Psoas muscle (tissue), 8 donors: ENCODE data around the gene FILIP1. TPM values are rescaled to one million over a fixed set of nuclear protein-coding genes. Genes with fewer than 3 reads are reported as not detected.
"Not testable (repeated sequence)": the region's sequence is repeated elsewhere in the genome, so short reads cannot be mapped to it uniquely, and the experiment has no call there.

Source experiments
- ATAC-seq, 4 donors: fragments of 200-7000 bp; cut with Tn5 transposase; one replicate each; pipeline ENCODE4 v1.9.1; 2020; ENCODE audit warnings: moderate library complexity in 3 of 4, mild to moderate bottlenecking in 2 of 4
- DNase-seq, 2 donors: peaks; one replicate each; pipeline ENCODE4 v3.0.0-alpha.2; 2020
- H3K27ac ChIP-seq: fragments of 200-600 bp; one replicate; pipeline ENCODE4 v1.8.0; 2022
- H3K27me3 ChIP-seq, 3 donors: fragments of 200-600 bp in 1 of 3; one replicate each; pipeline versions ENCODE4 v1.6.1 to v1.8.0; 2013 to 2022; ENCODE audit warnings: low read length in 2 of 3, mild to moderate bottlenecking in 2 of 3, moderate library complexity in 1 of 3; ENCODE audit not compliant: insufficient read depth in 3 of 3
- H3K36me3 ChIP-seq, 2 donors: fragments of 200-600 bp in 1 of 2; one replicate each; pipeline versions ENCODE4 v1.6.1 to v1.8.0; 2013 to 2022; ENCODE audit warnings: low read depth in 1 of 2, mild to moderate bottlenecking in 1 of 2, moderate library complexity in 1 of 2; ENCODE audit not compliant: insufficient read depth in 1 of 2
- H3K4me1 ChIP-seq: fragments of 200-600 bp; one replicate; pipeline ENCODE4 v1.8.0; 2022
- H3K4me3 ChIP-seq: fragments of 200-600 bp; one replicate; pipeline ENCODE4 v1.8.0; 2022; ENCODE audit warnings: mild to moderate bottlenecking
- H3K9me3 ChIP-seq: fragments of 200-600 bp; one replicate; pipeline ENCODE4 v1.8.0; 2022
- CTCF ChIP-seq: fragments of 200-600 bp; IDR thresholded peaks from one replicate; pipeline ENCODE4 v1.8.0; 2022; ENCODE audit warnings: antibody characterized with exemption
- WGBS, 3 donors: extraction: QIAGEN DNeasy Blood & Tissue Kit; methylation state at CpG; one replicate each; pipeline versions ENCODE4 v1.1.6 to v1.1.7; 2013; 5-methylcytosine and 5-hydroxymethylcytosine counted together
- intact Hi-C, 2 donors: fragments of 100-400 bp; cut with DNase I; formaldehyde crosslinking; loops; one replicate each; pipeline versions ENCODE4 v1.11.0 to v1.14.2; 2022
- polyA plus RNA-seq, 3 donors: library from polyadenylated mRNA; stranded (reverse); fragments of 200-250 nt; gene quantifications; one replicate each; pipeline ENCODE4 v1.2.3, GENCODE V29; 2013
- total RNA-seq, 4 donors: library from RNA; stranded (reverse); fragmentation: NEBNext Ultra II Directional in 2 of 4; extraction: Animal tissue kit (Norgen Biotek cat#: 25700) in 2 of 4; gene quantifications; one replicate each; pipeline versions ENCODE4 v1.2.1 to v1.2.4, GENCODE V29; 2021 to 2023
- donor health status: healthy with polysubstance abuse.
- donor health status: DM: no; HTN: no; CAD: no; lungs with moderate emphysema.
- donor health status: Bipolar disorder and iron deficiency.
- donor health status: healthy.
- donor health status: DM: yes; HTN: yes; CAD: no.
- donor health status: DM: no; HTN: no; CAD: no.
- donor health status: DM: no; HTN: no; CAD: no.
- donor health status: DM: yes; HTN: yes; CAD: no.

FILIP1 gene
- total and polyA plus RNA-seq, 7 donors, result 2.8 to 129 (median 71.5) TPM

DNA sequence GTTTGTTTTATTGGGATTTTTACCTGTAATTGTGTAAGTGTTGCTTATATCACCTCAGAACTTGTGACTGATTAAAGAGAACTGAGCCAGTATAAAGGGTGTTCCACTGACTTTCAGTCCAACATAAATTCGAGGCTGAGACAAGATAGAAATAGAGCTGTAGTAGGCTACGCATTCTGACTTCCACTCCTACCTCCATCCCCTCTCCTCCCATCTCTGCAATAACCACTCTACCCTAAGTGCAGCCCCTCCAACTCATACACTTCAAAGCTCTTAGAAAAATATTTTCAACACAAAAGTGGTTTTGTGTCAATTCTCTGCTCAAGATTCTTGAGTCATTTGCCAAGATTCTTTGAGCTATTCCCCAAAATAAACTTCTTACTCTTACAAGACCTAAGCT is 48.7 kb downstream of the FILIP1 start:
- no peak for TF ChIP-seq CTCF
- intact Hi-C loops, result loop anchor here in 1 of 2 donors (5.0 kb wide), 1 partner anchor 37 kb away; no protein-coding TSS in a partner anchor
- Histone ChIP-seq H3K27ac (no peak overlapping the region), H3K4me1 (peaks cover 10% of the 10 kb centered on the region), H3K36me3 (no peaks in the 10 kb centered on the region), H3K4me3 (no peak overlapping the region), H3K27me3 (no peaks in the 10 kb centered on the region), H3K9me3 (no peaks in the 10 kb centered on the region)
- no peak for ATAC-seq
- WGBS, 3 donors, result 57 to 75% (median 62%) methylated on average over 2 of the region's 2 CpGs
- no peak for DNase-seq

DNA sequence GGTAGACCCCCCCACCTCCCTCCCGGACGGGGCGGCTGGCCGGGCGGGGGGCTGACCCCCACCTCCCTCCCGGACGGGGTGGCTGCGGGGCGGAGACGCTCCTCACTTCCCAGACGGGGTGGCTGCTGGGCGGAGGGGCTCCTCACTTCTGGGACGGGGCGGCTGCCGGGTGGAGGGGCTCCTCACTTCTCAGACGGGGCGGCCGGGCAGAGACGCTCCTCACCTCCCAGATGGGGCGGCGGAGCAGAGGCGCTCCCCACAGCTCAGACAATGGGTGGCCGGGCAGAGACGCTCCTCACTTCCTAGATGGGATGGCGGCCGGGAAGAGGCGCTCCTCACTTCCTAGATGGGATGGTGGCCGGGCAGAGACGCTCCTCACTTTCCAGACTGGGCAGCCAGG is 51.7 kb downstream of the FILIP1 start:
- intact Hi-C loops, H3K27me3 ChIP-seq, ATAC-seq, H3K9me3 ChIP-seq, H3K27ac ChIP-seq, H3K4me3 ChIP-seq, H3K36me3 ChIP-seq: not testable (repeated sequence)
- WGBS, 3 donors, result 96 to 100% (median 98%) methylated on average over 7 to 23 of the region's 29 CpGs
- H3K4me1 ChIP-seq, result peaks cover 26% of the 10 kb centered on the region
- peak in 1 of 2 donors; percentile 48 for DNase-seq

DNA sequence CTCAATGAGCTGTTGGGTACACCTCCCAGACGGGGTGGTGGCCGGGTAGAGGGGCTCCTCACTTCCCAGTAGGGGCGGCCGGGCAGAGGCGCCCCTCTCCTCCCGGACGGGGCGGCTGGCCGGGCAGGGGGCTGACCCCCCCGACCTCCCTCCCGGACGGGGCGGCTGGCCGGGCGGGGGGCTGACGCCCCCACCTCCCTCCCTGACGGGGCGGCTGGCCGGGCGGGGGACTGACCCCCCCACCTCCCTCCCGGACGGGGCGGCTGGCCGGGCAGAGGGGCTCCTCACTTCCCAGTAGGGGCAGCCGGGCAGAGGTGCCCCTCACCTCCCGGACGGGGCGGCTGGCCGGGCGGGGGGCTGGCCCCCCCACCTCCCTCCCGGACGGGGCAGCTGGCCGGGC is 52.1 kb downstream of the FILIP1 start:
- H3K4me3 ChIP-seq, H3K27ac ChIP-seq, H3K9me3 ChIP-seq, ATAC-seq, H3K36me3 ChIP-seq, H3K27me3 ChIP-seq, DNase-seq, intact Hi-C loops: not testable (repeated sequence)
- H3K4me1 ChIP-seq, result peaks cover 29% of the 10 kb centered on the region
- 94 to 99% (median 99%) methylated on average over 9 to 31 of the region's 33 CpGs for WGBS, 3 donors

DNA sequence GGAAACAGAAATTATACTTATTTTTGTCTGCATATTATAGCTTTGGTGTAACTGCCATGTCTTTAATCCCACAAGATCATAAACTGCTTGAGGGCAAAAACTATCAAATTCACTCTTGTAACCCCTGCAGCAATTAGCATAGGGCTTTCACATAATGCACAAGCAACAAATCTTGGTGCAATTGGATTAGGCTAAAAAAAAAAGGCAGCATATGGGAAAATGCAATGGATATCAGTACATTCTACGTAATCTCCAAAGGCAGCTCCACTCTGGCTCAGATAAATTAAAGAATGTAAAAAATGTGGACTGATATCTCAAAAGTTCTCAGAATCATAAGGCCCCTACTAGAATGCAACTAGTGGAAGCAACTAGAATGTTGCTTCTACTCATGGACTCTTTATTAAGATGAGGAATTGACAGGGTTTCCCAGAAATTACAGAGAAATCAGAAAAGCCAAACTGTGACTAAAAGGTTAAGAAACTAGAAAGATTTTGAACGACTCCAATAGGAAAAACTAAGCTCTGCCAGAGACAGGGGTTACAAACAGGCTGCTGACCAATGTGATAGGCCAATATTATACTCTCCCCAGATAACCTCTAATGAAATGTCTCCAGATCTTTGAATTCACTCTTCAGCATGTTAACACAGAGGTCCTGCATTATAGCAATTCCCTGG is 55.0 kb downstream of the FILIP1 start:
- ATAC-seq (no peak), DNase-seq (no peak)
- Histone ChIP-seq H3K27ac (peak overlapping the region; percentile 77), H3K36me3 (no peaks in the 10 kb centered on the region), H3K9me3 (no peaks in the 10 kb centered on the region), H3K27me3 (no peaks in the 10 kb centered on the region), H3K4me3 (no peak overlapping the region), H3K4me1 (peaks cover 41% of the 10 kb centered on the region)
- intact Hi-C loops, result loop anchor here (5.0 kb wide), 3 partner anchors 39 to 54 kb away; partner anchors contain the start of gene FILIP1 (in 1 of the 2)
- 49 to 56% (median 52%) methylated on average over 2 of the region's 2 CpGs for WGBS, 3 donors
- no peak for TF ChIP-seq CTCF

DNA sequence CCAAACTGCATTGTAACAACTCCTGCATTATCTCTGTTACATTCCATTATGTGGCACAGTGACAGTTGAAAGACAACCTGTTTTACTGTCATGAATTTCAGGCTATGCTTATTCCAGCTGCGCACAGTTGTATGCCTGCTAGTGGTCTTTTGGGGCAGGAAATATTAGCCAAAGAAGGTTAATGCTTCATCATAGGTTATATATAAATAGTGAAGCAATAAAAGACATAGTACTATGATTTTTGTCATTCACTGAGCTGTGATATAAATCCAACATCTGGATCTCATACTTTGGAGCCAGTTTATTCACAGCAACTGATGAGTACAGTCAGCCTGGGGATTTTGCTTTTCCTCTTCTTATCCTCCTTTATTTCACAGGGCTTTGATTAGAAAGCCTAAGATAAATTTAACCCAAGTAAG is 55.6 kb downstream of the FILIP1 start:
- intact Hi-C loops, result loop anchor here (5.0 kb wide), 3 partner anchors 39 to 54 kb away; partner anchors contain the start of gene FILIP1 (in 1 of the 2)
- no peak for DNase-seq
- 63 to 76% (median 67%) methylated on average over 1 of the region's 1 CpG for WGBS, 3 donors
- H3K27me3 ChIP-seq, result no peaks in the 10 kb centered on the region
- ATAC-seq, result peak; percentile 28 to 47 (median 38)
- H3K4me3 ChIP-seq, result no peak overlapping the region
- no peak for TF ChIP-seq CTCF
- H3K9me3 ChIP-seq, result no peaks in the 10 kb centered on the region
- peaks cover 41% of the 10 kb centered on the region for H3K4me1 ChIP-seq
- H3K27ac ChIP-seq, result peak overlapping the region; percentile 77
- H3K36me3 ChIP-seq, result no peaks in the 10 kb centered on the region
